CD4-positive, alpha-beta T cell treated with Interleukin-6 for 4 hours (primary cell): ENCODE measurements around the gene METTL21C.
A peak's percentile ranks its signal among the peaks of the same experiment; 100 is the strongest.

ENCODE experiments used
- DNase-seq: peaks from one replicate; pipeline ENCODE4 v3.0.0-alpha.2; 2020; ENCODE audit warnings: mixed read lengths

Gene METTL21C

DNA sequence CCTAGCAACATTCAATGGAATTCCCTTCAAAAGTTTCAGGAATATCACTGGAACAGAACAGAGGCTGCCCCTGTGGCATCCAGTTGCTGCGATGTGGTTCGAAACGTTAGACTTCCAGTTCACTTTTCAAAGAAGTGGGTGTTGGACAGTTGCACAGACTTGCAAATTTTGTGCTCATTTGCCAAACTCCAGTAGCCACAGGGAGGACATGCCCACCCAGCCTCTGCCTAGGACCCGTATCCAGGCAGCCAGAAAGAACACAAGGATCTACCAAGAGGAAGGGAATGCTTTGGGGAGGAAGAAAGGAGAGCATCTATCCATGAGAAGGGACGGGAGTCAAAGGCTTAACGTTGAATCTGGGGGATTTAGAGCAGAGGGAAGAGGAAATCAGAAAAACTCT lies at the start of gene METTL21C:
METTL21C (minus strand) TSS at position 108 of the 400 bp plus-strand sequence. CDS start 546 bp downstream, outside the sequence.
- DNase-seq = no peak

DNA sequence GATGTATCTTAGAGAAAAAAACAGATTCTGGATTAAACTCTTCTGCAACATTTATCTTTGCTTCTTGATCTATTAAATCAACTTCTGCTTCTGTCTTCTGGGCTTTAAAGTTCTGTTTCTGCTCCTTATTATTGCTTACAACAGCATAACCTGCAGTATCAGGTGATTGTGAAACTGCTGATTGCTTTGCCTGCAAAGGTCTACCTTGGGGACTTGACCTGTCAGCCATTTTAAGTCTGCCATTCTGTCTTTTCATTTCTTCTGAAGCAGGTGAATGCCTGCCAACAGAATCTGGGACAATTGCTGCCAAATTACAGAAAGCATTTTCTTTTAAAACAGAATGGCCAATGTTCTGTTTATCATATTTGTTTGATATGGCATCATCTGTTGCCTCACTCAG lies 47.7 kb upstream of the METTL21C start:
- no peak for DNase-seq

DNA sequence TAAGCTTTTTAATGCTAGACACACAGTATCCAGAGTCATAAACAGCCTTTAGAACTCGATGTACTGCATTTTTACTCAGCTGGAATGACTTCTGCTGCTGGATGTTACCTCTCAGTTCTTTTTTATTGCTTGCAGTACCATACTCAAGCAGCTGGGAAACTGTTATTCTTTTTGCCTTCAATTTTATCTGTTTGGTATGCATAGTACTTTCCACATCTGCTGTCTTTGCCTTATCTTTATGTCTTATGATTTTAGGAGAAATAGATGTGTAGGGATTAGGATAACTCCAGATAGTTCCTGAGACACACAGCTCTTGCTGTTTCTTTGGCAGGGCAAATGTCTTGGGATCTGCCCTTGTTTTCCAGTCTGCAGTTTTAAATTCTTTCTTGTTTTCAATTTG lies 47.3 kb upstream of the METTL21C start:
- DNase-seq = no peak

DNA sequence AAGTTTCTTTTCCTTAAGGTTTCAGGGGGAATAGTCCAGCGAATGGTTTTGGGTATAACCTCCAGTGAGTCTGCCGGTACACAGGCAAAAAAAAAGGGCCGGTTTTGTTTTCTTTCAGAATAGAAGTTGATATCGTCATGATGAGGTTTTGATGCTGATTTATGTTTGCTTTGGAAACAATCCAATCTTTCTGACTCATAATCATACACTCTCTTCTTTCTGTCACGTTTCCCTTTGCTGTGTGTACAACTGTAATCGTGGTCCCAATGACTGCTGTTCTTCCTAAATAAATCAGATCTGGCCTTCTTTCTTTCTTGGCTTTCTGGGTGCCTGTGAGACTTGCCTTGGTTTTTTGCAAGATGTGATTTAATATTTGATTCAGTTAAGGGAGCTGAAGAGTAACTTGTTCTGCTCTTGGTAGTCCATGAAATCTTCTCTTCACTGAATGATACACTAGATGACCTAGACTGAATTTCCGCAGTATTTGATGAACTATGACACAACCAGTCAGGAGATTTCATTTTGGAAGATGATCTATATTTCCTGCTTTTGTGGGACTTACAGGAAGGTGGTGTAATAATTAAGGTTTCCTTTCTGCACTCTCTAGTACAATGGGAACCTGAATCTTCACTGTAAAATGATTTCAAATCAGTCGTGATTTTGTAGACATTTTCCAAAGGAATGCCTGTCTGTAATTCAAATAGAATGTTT lies 34.9 kb upstream of the METTL21C start:
- no peak for DNase-seq

DNA sequence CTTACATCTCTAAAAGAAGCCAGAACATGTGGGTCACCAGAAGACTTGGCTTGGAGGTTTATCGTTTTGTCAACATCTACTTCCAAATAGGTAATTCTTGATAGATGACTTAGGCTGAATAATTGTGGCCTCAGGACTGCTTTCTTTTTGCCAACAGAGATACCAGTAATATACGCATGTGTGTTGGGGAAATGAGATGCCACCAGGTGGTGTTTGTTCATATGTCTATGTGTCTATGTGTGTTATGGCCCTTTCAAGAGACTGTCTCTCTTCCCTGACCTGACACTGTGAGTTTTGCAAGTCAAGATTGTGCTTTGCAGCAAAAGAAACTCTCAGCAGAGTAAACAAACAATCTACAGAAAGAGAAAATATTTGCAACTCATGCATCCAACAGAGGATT lies 31.6 kb upstream of the METTL21C start:
- DNase-seq = no peak

DNA sequence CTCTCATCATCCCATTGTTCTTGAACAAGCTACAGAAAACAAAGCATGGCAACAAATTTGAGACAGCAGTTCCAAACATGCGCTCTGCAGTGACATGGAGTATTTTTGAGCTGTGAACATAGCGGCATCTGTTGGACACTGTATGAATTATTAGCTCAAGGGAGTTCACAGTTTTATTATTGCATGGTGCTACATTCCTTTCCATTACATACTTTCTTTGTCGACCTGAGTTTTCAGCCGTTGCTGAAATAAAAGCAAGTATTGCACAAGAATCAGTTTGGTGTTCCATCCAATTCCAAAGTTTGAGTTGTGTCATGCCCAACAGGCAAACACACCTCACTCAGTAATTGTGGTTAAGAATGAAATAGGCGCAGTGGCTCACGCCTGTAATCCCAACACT lies 30.1 kb upstream of the METTL21C start:
- peak; percentile 3 for DNase-seq

DNA sequence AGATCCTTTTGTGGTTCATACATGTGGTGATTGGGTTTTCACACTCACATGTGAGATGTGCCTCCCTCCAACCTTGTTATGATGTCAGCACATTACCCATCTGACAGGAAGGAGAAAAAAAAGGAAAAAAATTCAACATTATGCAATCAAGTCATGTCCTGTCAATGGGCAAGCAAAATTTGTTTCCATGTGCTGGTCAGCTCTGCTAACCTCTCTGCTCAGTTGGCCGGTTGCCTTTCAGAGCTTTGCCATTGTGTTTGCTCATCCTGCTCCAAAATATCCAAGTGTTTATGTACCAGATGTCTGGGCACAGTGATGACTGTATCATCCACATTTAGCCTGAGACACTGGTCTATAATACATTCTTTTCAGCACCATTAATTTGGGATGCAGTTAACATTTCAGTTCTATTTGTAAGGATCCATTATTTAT lies 27.0 kb upstream of the METTL21C start:
- DNase-seq = no peak

DNA sequence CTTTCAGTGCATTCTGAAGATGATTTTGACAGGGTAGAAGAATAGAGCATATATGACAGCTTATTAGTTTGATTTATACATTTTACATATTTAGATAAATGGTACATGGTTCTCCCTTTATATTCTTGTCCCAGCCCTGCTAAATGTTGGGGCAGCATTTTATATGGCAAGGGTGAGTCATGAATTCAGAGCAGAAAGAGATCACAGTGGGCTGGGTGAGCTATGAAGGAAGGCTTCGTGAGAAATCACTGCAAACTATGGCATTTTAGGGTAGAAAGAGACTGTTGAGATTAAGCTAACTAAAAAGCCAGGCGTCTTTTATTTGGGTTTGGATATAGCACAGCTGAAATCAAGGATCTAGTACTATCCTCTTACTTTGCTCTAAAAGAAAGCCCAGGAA lies 23.9 kb upstream of the METTL21C start:
- DNase-seq = no peak

DNA sequence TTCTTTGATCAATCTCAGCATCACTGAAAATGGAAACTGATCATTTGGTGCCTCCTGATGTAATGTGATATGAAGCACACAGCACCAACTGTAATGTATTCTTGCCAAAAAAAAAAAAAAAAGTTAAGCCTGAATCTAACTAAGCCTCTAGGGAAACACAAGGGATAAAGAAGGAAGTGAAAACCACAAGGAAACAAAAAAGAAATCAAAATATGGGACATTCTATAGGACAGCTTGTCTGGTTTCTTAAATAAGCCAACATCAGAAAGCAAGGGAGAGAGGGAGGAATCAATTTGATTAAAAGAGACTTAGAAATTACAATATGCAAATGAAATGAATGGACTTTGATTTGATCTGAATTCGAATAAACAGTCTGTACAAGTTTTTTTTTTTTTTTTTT lies 20.6 kb upstream of the METTL21C start:
- no peak for DNase-seq

DNA sequence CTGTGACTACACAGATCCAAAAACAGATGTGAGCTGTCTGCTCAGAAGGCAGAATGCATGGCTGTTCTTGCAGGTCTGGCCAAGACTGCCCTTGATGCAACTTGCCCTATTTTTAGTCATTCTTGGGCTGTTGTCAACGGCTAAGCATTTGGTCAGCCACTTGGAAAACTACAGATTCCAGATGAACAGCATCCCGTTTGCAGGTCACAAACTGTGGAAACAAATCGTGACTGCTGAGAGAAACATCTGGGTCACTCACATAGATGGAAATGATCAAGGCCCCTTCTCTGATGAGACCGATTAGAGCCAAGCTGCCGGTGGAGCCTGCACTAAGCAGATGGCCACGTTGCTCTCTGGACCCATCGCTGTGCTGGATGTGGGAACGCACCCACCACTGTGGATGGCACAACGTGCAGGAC lies 15.4 kb upstream of the METTL21C start:
- no peak for DNase-seq

DNA sequence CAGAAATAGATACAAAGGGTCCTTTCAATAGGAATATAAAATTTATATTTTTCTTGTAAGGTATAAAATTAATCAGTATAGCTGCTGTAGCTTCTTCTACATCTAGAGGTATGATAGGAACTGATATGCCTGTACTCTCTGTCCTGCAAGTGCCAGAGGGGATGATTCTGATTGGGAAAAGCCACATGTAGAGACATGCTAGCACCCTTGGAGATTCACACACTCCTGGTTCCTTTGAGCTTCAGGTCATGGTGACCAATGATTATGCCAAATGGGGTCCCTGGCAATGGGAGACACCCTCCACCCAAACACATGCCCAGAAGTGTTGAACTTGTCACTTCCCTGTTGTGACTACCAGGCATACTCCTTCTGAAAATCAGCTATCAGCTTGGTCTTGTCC lies 14.7 kb upstream of the METTL21C start:
- DNase-seq = no peak

DNA sequence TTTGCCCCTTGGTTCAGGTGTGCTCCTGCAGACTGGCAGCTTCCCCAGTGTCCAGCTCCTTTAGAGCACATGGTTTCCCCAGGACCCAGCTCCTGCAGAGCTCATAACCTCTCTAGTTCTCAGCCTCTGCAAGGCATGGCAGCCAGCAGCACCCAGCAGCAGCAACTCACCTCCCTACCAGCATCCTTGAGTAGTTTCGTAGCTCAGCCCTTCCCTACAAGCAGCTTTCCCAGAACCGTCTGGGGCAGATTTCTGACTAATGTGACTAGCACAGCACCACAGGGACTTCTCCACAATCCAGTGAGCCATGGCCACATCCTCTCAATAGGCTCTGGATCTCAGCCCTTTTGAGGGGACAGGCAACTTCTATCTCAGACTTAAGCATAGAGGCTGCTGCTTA lies 14.1 kb upstream of the METTL21C start:
- no peak for DNase-seq

DNA sequence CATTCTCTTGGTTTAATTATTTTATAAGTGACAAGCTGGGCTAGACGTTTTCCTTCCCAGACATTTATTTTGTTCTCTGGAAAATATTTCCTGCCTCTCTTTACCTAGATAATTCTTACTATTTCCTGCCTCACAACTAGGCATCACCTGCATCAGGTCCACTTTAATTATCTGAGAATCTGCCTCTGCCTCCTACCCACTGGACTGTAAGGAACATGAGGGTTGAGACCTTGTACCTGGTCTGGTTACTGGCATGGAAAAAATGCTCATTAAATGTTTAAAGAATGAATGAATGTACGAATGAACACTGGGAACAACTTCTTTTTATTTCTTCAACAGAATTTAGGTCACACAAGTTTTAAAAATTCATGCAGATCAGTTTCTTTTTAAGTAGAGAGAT lies 13.4 kb upstream of the METTL21C start:
- no peak for DNase-seq

DNA sequence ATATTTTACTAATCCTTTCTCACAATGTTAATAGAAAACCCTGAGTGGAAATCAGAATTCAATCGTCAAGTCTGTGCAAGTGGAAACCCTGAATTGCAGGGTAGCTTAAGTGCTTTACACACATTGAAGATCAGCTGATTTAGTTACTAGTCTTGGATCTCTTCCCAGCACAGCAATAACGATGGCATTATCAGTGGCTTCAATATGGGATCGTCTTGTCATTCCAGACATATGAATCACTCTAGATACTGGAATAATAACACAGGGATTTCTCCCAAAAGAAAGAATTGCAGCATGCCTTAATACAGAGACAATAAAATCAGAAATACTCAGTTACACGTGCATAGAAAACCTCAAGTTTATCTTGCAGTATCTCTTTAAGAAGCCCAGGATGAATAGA lies 12.6 kb upstream of the METTL21C start:
- DNase-seq = no peak

DNA sequence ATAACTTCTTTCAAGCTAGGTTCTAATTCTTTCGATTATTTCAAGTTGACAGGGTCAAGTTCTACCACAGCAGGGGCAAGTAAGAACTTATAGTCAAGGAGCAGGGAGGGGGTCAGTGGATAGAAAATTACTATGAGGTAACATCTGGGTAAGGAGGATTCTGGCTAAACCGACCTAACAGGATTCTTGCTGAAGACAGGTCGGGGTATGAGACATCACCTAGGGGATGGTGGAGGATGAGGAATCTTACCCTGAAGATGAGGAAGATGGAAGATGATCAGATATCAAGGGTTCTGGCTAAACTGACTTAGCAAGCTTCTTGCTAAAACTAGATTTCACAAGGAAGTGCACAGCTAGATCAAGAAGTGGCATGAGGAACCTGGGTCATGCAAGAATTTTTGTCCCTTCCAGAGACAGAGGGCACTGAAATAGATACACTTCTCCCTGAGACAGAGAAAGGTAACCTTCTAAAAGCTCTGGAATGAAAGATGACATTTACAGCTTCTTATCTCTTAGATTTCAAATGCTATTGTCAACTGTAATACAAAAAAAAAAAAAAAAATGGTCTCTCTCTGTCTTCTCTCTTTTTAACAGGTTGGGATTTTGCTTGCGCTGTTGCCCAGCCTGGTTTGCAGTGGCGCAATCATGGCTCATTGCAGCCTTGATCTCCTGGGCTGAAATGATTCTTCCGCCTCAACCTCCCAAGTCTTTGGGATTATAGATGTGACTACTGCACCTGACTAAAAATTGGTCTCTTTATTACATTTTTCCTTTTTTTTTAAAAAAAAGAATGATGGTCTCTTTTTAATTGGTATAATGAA lies 9.6 kb upstream of the METTL21C start:
- no peak for DNase-seq

DNA sequence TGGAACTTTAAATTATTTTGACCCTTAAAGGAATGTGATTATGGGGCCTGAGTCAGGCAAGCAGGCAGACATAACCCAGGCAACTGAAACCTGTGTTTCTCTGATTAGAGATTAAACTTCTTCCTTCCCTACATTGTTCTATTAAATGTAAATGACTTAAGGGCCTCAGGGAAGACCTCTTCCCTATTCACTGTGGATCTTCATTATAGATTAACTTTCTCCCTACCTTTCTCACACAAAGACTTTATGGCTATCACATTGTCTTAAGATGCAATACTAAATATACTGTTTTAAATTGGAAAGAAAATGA lies 8.8 kb upstream of the METTL21C start:
- DNase-seq = no peak

DNA sequence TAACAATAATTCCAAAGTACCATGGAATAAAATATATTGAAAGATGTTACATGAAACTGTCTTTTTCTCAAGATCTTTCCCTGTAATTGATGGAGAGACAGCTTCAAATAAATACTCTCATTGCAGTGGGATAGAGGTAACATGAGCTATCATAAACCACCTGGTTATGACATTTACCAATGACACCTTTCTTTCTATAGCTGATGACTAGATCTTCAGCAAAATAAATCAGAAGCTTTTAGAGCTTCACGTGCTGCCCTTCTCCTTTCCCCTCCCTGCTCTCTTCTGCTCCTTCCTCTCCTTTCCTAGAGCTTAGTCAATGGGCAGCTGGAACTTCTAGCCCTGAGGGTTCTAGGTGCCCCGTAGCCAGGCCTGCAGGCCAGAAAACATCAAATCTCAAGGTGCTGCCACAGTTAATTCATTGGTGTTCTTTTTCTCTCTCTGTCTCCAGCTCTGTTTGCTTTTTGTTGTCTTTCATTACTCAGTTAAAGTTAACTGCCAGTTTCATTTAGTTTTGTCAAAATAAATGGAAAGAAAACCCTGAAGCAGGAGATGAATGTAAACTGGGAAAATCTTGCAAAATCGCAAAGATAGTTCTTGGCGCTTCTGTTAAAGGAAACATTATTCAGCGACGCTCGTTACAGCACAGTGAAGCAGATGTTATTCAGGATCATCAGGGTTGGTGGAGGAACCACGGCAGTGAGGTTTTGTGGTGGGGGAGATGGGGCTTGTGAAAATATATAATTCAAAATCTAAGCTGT lies 8.3 kb upstream of the METTL21C start:
- DNase-seq = no peak

DNA sequence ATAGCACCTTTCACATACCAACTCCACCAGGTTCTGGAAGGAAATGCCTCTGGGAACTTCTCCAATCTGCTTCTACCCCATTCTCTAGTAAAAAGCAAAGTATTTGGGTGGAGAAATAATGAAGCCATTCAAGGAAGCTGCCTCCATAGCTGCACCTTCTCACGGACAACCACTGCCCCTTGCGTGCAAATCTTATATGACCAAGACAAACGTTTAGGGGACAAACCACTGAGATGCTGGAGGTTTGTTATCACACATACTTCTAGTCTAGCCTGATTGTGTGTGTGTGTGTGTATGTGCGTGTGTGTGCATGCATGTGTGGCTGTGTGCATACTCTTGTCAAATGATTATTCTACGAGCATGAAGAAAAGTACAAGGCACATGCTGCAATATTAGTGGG lies 6.5 kb upstream of the METTL21C start:
- no peak for DNase-seq

DNA sequence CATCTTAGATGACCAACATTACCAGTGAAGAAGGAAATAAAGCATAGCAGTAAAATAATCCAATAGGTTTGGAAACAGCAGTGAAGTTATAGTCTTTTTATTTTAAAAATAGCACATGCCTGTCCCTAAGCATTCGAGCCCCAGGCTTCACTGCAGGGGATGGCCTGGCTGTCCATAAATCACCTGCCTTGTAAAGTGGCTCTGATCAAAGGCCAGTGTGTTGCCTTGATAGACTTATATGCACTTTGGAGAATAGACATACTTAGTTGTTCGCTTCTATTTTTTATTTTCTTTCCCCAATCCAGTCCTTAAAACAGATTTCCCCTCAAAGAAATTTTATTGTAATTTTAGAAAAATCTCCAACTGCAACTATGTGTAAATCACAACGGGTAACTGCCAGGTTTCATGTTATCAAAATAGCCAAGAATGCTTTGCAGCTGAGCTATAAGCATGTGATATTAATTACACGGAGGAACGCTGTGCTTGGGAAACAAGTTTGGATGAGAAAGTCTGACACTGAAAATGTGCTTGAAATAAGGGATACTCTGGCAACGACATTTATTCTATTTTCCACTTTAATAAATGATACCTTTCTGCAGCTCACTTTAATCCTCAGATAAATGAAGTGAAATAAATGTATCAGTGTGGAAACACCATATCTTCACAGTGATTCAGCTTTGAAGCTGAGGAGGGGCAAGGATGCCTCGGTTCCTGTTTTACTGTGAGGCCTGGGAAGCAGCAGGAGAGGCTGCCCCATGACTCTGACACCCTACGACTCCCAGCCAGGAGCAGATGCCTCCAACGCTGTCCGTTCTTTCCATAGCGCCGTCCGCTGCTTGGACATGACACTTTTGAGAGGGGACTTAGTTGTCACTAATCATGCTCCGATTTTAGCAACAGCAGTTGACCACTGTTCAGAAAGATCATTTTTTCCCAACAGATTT lies 5.5 kb upstream of the METTL21C start:
- no peak for DNase-seq

DNA sequence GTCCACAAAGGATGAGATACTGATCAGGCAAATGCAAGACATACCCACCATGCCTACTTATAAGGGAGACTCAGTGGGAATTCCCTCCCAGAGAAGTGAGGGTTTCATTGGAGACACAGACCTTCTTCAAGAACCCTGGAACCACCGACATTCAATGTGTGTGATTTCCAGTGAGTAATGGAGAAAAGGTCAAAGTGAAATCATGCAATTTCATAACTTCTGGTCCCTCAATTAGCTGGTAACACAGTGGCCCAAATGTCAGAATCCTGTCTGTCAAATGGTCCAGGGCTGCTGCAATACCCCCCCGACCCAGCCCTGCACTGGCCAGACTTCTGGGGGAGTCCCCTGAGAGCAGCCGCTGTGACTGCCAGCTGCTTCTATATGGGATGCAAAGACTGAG lies 4.7 kb upstream of the METTL21C start:
- no peak for DNase-seq

DNA sequence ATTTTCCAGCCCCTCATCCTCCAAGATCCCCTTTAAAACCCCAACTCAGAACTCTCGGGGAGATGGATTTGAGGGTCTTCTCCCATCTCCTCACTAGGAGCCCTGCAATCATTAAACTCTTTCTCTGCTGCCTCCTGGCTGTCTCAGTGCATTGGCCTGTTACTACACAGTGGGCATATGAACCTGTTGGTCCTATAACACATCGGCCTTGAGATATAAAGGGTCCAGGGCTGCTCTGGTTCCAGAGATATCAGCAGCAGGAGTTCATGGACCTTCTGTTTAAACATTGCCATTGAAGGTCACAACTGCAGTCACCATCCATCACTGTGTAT lies 3.8 kb upstream of the METTL21C start:
- DNase-seq = no peak

DNA sequence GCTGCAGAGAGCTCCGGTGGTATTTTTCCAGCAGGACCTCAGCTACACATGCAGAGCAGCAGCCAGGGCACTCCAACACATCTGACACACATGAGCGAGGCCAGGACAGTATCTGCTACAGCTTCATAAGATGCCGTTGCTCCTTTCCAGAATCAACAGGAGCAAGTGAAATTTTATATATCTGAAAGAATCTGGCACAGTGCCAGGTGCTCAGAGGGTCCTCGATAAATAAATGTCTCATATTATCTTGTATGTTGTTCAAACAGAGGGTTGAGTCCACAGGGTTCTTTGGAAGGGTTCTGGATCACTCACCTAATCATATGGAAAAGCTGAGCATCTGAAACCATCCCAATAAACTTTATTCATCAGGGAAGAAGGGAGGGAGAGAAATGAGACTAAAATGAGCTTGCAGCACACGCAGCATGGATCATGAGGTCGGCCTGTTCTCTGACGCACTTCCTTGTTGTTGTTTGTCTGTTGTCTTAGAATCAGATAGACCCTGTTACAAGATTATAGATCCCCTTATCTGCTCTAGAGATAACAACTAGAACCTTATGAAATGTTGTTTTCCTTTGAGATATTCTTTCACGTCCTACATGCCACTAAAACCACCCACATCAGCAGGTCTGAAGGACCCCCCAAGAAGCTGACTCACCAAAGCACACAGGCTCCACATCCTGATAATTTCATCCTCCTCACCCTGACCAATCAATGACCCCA lies 3.2 kb upstream of the METTL21C start:
- no peak for DNase-seq
